K562 (cell line): Measurements from ENCODE around the gene ODC1.
A peak's percentile ranks its signal among the peaks of the same experiment; 100 is the strongest.

Experiments used
- CEBPB ChIP-seq: fragments of 450-650 bp; IDR thresholded peaks from 2 replicates; pipeline ENCODE4 v1.6.1; 2016; ENCODE audit warnings: missing genetic modification characterization, missing compliant biosample characterization
- EP300 ChIP-seq: IDR thresholded peaks from 2 replicates; pipeline ENCODE4 v1.6.1; 2012; ENCODE audit warnings: low read length, improper control_type of control experiment
- HNRNPUL1 ChIP-seq: fragments of 200-400 bp; formaldehyde crosslinking; IDR thresholded peaks from 2 replicates; pipeline ENCODE4 v1.6.1; 2017; ENCODE audit warnings: low read length
- NCOA4 ChIP-seq: fragments of 450-650 bp; IDR thresholded peaks from 2 replicates; pipeline ENCODE4 v1.6.1; 2018; ENCODE audit warnings: mild to moderate bottlenecking; ENCODE audit not compliant: partially characterized antibody
- POLR2A ChIP-seq: fragments of 450-650 bp; conservative IDR thresholded peaks from 2 replicates; pipeline ENCODE4 v1.6.1; 2016
- TARDBP ChIP-seq: fragments of 450-650 bp; IDR thresholded peaks from 2 replicates; pipeline ENCODE4 v1.6.1; 2016
- TEAD4 ChIP-seq, 2 experiments: sonication (generic) in 1 of 2; formaldehyde crosslinking in 1 of 2; IDR thresholded peaks; 2 replicates each; pipeline versions ENCODE4 v1.6.1 to v1.8.0; 2012 to 2022; ENCODE audit warnings: borderline replicate concordance in 1 of 2, inconsistent platforms in 1 of 2, low read length in 1 of 2, mild to moderate bottlenecking in 1 of 2, missing genetic modification reagents in 1 of 2
- ZNF431 ChIP-seq: sonication (generic); formaldehyde crosslinking; IDR thresholded peaks from 2 replicates; pipeline ENCODE4 v1.8.0; 2022; ENCODE audit warnings: mild to moderate bottlenecking, missing genetic modification reagents
- TF ChIP-seq, protein P1 (sequence below): fragments of 250-450 bp; sonication (Bioruptor Pico); IDR thresholded peaks from 2 replicates; pipeline ENCODE4 v1.4.0; 2020
- TF ChIP-seq, protein P2 (sequence below): fragments of 250-450 bp; sonication (Bioruptor Pico); IDR thresholded peaks from 2 replicates; pipeline ENCODE4 v1.8.0; 2022; ENCODE audit warnings: moderate library complexity, mild to moderate bottlenecking, inconsistent platforms
- TF ChIP-seq, protein P3 (sequence below), 3 experiments: IDR thresholded peaks in 2 of 3; conservative IDR thresholded peaks in 1 of 3; 2 replicates each; pipeline ENCODE4 v1.5.1; 2011 to 2012; ENCODE audit warnings: low read length in 3 of 3, mild to moderate bottlenecking in 3 of 3, control low read depth in 2 of 3, improper control_type of control experiment in 1 of 3, inconsistent platforms in 1 of 3, low read depth in 1 of 3, mixed read lengths in 1 of 3, moderate library complexity in 1 of 3; ENCODE audit not compliant: insufficient read depth in 2 of 3

DNA sequence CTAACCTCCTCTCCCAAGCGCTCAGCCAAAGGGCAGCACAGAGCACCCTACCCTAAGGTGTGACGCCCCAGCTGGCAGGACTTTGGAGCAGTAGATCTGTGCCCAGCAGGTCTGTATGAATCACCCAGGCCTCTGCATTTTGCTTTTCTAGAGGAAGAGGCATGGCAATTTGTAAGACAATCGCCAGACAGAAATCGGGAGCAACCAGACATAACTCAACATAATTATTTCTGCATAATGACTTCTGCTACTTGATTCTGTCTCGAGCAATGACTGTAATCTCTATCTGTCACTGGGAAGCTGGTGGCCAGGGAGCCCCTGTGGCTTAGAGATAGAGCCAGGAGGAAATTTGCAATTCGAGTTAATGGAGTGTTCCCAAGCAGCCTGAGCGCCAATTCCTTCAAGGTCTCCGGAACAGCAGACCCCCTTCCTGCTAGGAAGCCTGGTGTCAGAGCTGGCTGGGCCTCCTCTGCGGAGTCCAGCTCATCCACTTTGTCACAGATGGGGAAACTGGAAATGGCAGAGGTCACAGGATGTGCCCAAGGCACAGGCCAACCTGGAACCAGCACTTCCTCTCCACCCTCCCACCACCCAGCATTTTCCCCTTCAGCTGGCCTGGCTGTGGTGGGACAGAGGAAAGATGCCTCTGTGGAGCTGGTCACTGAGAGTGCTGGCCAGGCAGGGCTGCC is 55.0 kb downstream of the ODC1 start:
- TF ChIP-seq, protein P1, sequence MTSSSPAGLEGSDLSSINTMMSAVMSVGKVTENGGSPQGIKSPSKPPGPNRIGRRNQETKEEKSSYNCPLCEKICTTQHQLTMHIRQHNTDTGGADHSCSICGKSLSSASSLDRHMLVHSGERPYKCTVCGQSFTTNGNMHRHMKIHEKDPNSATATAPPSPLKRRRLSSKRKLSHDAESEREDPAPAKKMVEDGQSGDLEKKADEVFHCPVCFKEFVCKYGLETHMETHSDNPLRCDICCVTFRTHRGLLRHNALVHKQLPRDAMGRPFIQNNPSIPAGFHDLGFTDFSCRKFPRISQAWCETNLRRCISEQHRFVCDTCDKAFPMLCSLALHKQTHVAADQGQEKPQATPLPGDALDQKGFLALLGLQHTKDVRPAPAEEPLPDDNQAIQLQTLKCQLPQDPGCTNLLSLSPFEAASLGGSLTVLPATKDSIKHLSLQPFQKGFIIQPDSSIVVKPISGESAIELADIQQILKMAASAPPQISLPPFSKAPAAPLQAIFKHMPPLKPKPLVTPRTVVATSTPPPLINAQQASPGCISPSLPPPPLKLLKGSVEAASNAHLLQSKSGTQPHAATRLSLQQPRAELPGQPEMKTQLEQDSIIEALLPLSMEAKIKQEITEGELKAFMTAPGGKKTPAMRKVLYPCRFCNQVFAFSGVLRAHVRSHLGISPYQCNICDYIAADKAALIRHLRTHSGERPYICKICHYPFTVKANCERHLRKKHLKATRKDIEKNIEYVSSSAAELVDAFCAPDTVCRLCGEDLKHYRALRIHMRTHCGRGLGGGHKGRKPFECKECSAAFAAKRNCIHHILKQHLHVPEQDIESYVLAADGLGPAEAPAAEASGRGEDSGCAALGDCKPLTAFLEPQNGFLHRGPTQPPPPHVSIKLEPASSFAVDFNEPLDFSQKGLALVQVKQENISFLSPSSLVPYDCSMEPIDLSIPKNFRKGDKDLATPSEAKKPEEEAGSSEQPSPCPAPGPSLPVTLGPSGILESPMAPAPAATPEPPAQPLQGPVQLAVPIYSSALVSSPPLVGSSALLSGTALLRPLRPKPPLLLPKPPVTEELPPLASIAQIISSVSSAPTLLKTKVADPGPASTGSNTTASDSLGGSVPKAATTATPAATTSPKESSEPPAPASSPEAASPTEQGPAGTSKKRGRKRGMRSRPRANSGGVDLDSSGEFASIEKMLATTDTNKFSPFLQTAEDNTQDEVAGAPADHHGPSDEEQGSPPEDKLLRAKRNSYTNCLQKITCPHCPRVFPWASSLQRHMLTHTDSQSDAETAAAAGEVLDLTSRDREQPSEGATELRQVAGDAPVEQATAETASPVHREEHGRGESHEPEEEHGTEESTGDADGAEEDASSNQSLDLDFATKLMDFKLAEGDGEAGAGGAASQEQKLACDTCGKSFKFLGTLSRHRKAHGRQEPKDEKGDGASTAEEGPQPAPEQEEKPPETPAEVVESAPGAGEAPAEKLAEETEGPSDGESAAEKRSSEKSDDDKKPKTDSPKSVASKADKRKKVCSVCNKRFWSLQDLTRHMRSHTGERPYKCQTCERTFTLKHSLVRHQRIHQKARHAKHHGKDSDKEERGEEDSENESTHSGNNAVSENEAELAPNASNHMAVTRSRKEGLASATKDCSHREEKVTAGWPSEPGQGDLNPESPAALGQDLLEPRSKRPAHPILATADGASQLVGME (CRISPR knock-in tag) = no peak
- no peak for TF ChIP-seq HNRNPUL1
- no peak for TF ChIP-seq NCOA4
- TF ChIP-seq TARDBP = no peak
- TF ChIP-seq, protein P2, sequence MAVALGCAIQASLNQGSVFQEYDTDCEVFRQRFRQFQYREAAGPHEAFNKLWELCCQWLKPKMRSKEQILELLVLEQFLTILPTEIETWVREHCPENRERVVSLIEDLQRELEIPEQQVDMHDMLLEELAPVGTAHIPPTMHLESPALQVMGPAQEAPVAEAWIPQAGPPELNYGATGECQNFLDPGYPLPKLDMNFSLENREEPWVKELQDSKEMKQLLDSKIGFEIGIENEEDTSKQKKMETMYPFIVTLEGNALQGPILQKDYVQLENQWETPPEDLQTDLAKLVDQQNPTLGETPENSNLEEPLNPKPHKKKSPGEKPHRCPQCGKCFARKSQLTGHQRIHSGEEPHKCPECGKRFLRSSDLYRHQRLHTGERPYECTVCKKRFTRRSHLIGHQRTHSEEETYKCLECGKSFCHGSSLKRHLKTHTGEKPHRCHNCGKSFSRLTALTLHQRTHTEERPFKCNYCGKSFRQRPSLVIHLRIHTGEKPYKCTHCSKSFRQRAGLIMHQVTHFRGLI (CRISPR knock-in tag) = no peak
- no peak for TF ChIP-seq CEBPB (tag)
- TF ChIP-seq EP300 = peak; percentile 86
- TF ChIP-seq POLR2A = no peak
- TF ChIP-seq, protein P3, sequence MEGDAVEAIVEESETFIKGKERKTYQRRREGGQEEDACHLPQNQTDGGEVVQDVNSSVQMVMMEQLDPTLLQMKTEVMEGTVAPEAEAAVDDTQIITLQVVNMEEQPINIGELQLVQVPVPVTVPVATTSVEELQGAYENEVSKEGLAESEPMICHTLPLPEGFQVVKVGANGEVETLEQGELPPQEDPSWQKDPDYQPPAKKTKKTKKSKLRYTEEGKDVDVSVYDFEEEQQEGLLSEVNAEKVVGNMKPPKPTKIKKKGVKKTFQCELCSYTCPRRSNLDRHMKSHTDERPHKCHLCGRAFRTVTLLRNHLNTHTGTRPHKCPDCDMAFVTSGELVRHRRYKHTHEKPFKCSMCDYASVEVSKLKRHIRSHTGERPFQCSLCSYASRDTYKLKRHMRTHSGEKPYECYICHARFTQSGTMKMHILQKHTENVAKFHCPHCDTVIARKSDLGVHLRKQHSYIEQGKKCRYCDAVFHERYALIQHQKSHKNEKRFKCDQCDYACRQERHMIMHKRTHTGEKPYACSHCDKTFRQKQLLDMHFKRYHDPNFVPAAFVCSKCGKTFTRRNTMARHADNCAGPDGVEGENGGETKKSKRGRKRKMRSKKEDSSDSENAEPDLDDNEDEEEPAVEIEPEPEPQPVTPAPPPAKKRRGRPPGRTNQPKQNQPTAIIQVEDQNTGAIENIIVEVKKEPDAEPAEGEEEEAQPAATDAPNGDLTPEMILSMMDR (IDR thresholded peaks at IDR 0.05 in 2 of 3, conservative IDR thresholded peaks at IDR 0.05 in 1 of 3; ENCODE audit: insufficient read depth in 2 of 3, low read depth in 1 of 3, low read length in 3 of 3) = no peak
- peak; percentile 98 for TF ChIP-seq TEAD4 (IDR thresholded peaks at IDR 0.05; ENCODE audit: low read length)
- no peak for TF ChIP-seq TEAD4 (CRISPR knock-in tag; IDR thresholded peaks at IDR 0.05; ENCODE audit: borderline replicate concordance)
- TF ChIP-seq ZNF431 (CRISPR knock-in tag) = no peak
